Central memory CD8-positive, alpha-beta T cell (primary cell): ENCODE data around the gene ZNF41.
A peak's percentile ranks its signal among the peaks of the same experiment; 100 is the strongest.
"Not testable (repeated sequence)": the region's sequence is repeated elsewhere in the genome, so short reads cannot be mapped to it uniquely, and the experiment has no call there.

Experiments
- ATAC-seq: fragments of 150-1000 bp; cut with Tn5 transposase; replicated peaks from 2 replicates; pipeline ENCODE4 v1.10.0; 2022; ENCODE audit warnings: mild to moderate bottlenecking, moderate FRiP score, moderate number of reproducible peaks; ENCODE audit not compliant: poor library complexity, severe bottlenecking; ENCODE audit errors: extremely low read depth
- DNase-seq, 2 donors: peaks; one replicate each; pipeline ENCODE4 v3.0.0; 2021; ENCODE audit warnings: low spot score in 2 of 2
- H3K27ac Mint-ChIP-seq: one replicate; pipeline ENCODE4 v1.8.0; 2022; ENCODE audit warnings: low read depth, mild to moderate bottlenecking, moderate library complexity, mixed read lengths
- H3K27me3 Mint-ChIP-seq: one replicate; pipeline ENCODE4 v1.8.0; 2022; ENCODE audit warnings: mixed read lengths
- H3K36me3 Mint-ChIP-seq: one replicate; pipeline ENCODE4 v1.8.0; 2022; ENCODE audit warnings: mild to moderate bottlenecking, moderate library complexity, mixed read lengths; ENCODE audit not compliant: insufficient read depth
- H3K4me1 Mint-ChIP-seq: one replicate; pipeline ENCODE4 v1.8.0; 2022; ENCODE audit warnings: mixed read lengths
- H3K4me3 Mint-ChIP-seq: one replicate; pipeline ENCODE4 v1.8.0; 2022; ENCODE audit warnings: mild to moderate bottlenecking, moderate library complexity, mixed read lengths
- H3K9me3 Mint-ChIP-seq: one replicate; pipeline ENCODE4 v1.8.0; 2022; ENCODE audit warnings: mixed read lengths

The ZNF41 gene

GRCh38 chrX:47482512-47483305 lies at the start of gene ZNF41:
Gene ZNF41 (minus strand): TSS chrX:47483222. CDS start chrX:47467481, 15,741 bp downstream.
- peak within 1 kb of the TSS; percentile 82 for H3K4me3 Mint-ChIP-seq
- peaks cover 5% of the 10 kb centered on the region for H3K36me3 Mint-ChIP-seq
- H3K27ac Mint-ChIP-seq, result peak within 1 kb of the TSS; percentile 72
- H3K27me3 Mint-ChIP-seq, result no peaks in the 10 kb centered on the region
- no peaks in the 10 kb centered on the region for H3K9me3 Mint-ChIP-seq
- peaks cover 27% of the 10 kb centered on the region for H3K4me1 Mint-ChIP-seq
- DNase-seq (peak; percentile 49 to 71), ATAC-seq (peak; percentile 92)

- no peaks in the 10 kb centered on the region for H3K9me3 Mint-ChIP-seq
- no peaks in the 10 kb centered on the region for H3K27me3 Mint-ChIP-seq
- no peak overlapping the region for H3K4me3 Mint-ChIP-seq
- DNase-seq, result no peak
- no peak for ATAC-seq
- H3K36me3 Mint-ChIP-seq, result no peaks in the 10 kb centered on the region
- no peak overlapping the region for H3K27ac Mint-ChIP-seq
- H3K4me1 Mint-ChIP-seq, result no peaks in the 10 kb centered on the region
These were observed 47.0 kb upstream of the ZNF41 start for GRCh38 chrX:47530049-47530448.

GRCh38 chrX:47529548-47529947 lies 46.5 kb upstream of the ZNF41 start:
- ATAC-seq, result no peak
- H3K9me3 Mint-ChIP-seq, result no peaks in the 10 kb centered on the region
- DNase-seq, result no peak
- H3K27ac Mint-ChIP-seq, result no peak overlapping the region
- no peaks in the 10 kb centered on the region for H3K27me3 Mint-ChIP-seq
- H3K36me3 Mint-ChIP-seq, result no peaks in the 10 kb centered on the region
- no peaks in the 10 kb centered on the region for H3K4me1 Mint-ChIP-seq
- H3K4me3 Mint-ChIP-seq, result no peak overlapping the region

- Mint-ChIP-seq H3K4me3 (peak overlapping the region; percentile 67), H3K36me3 (peaks cover 1% of the 10 kb centered on the region), H3K27me3 (no peaks in the 10 kb centered on the region), H3K27ac (no peak overlapping the region), H3K9me3 (no peaks in the 10 kb centered on the region), H3K4me1 (no peaks in the 10 kb centered on the region)
- DNase-seq (no peak), ATAC-seq (no peak)
These were observed 40.7 kb upstream of the ZNF41 start for GRCh38 chrX:47523713-47524166.

GRCh38 chrX:47523297-47523696 lies 40.3 kb upstream of the ZNF41 start:
- Mint-ChIP-seq H3K4me1 (no peaks in the 10 kb centered on the region), H3K36me3 (peaks cover 1% of the 10 kb centered on the region), H3K4me3 (peak overlapping the region; percentile 67), H3K9me3 (no peaks in the 10 kb centered on the region), H3K27me3 (no peaks in the 10 kb centered on the region), H3K27ac (no peak overlapping the region)
- peak; percentile 56 to 64 for DNase-seq
- peak; percentile 84 for ATAC-seq

- ATAC-seq, result no peak
- Mint-ChIP-seq H3K4me3 (no peak overlapping the region), H3K27ac (no peak overlapping the region), H3K36me3 (peaks cover 4% of the 10 kb centered on the region), H3K4me1 (peaks cover 8% of the 10 kb centered on the region), H3K27me3 (no peaks in the 10 kb centered on the region), H3K9me3 (no peaks in the 10 kb centered on the region)
- DNase-seq, result no peak
These were observed 35.1 kb upstream of the ZNF41 start for GRCh38 chrX:47518144-47518543.

- Mint-ChIP-seq H3K4me3 (no peak overlapping the region), H3K9me3 (no peaks in the 10 kb centered on the region), H3K36me3 (peaks cover 4% of the 10 kb centered on the region), H3K27ac (no peak overlapping the region), H3K4me1 (peaks cover 8% of the 10 kb centered on the region), H3K27me3 (no peaks in the 10 kb centered on the region)
- ATAC-seq (no peak), DNase-seq (no peak)
These were observed 33.1 kb upstream of the ZNF41 start for GRCh38 chrX:47515941-47516665.

- Mint-ChIP-seq H3K27me3 (no peaks in the 10 kb centered on the region), H3K4me3 (peak overlapping the region; percentile 86), H3K27ac (peak overlapping the region; percentile 33), H3K4me1 (peaks cover 8% of the 10 kb centered on the region), H3K36me3 (peaks cover 4% of the 10 kb centered on the region), H3K9me3 (no peaks in the 10 kb centered on the region)
- DNase-seq, result no peak
- ATAC-seq, result no peak
These were observed 31.7 kb upstream of the ZNF41 start for GRCh38 chrX:47514533-47515235.

- Mint-ChIP-seq H3K4me3 (peak overlapping the region; percentile 86), H3K27ac (peak overlapping the region; percentile 33)
- H3K9me3 Mint-ChIP-seq, DNase-seq, H3K4me1 Mint-ChIP-seq, H3K36me3 Mint-ChIP-seq, H3K27me3 Mint-ChIP-seq: not testable (repeated sequence)
- peak; percentile 83 for ATAC-seq
These were observed 30.3 kb upstream of the ZNF41 start for GRCh38 chrX:47513034-47513965.

- not testable (repeated sequence) for H3K9me3 Mint-ChIP-seq, DNase-seq, ATAC-seq, H3K27me3 Mint-ChIP-seq, H3K4me1 Mint-ChIP-seq, H3K27ac Mint-ChIP-seq, H3K36me3 Mint-ChIP-seq
- peak overlapping the region; percentile 86 for H3K4me3 Mint-ChIP-seq
These were observed 29.4 kb upstream of the ZNF41 start for GRCh38 chrX:47512383-47512782.

- ATAC-seq (no peak), DNase-seq (no peak)
- Mint-ChIP-seq H3K27me3 (no peaks in the 10 kb centered on the region), H3K4me3 (no peak overlapping the region), H3K9me3 (no peaks in the 10 kb centered on the region), H3K27ac (no peak overlapping the region), H3K4me1 (no peaks in the 10 kb centered on the region), H3K36me3 (no peaks in the 10 kb centered on the region)
These were observed 24.3 kb upstream of the ZNF41 start for GRCh38 chrX:47507153-47507867.
